OCI-M1 (cell line): ENCODE data around the gene ATP6V1E1.
"Not testable (repeated sequence)": the region's sequence is repeated elsewhere in the genome, so short reads cannot be mapped to it uniquely, and the experiment has no call there.

ENCODE experiments used
- DNase-seq: peaks from one replicate; lab custom pipeline; 2025; lab: John Stamatoyannopoulos, UW

The ATP6V1E1 gene

DNA sequence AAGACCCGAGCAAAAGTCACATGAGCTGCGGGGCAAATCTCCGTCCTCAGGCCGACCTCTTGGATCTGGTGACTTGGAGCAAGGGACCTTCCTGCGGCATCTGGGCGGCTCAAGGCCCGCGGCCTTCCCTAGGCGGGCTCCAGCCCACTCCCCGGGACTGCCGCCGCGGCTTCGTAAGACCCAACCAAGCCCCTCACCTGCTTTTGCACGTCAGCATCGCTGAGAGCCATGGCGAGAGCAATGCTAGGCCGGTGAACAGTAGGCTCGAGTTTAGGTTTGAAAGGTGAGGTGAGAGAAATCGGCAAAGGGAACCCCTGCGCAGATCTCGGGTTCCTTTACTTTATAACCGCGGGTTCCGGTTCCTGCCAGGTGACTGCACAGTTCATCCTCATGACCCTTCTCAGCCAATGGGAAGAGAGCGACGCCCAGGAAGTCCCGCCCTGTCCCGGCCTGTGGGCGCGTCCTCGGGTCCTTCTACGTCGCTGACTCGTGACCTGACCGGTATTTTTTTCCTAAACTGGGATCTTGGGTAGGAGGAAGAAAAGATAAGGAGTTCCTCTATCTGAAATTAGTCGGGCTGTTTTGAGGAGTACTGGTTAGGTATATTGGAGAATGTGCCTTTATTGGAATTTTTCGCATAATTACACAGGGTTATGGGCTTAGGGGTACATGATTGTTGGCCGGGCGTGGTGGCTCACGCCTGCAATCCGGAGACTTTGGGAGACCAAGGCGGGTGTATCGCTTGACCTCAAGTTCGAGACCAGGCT, at the start of gene ATP6V1E1:
Gene ATP6V1E1, minus strand, starts transcription at position 344 of the 767 bp plus-strand sequence. Its CDS starts 114 bp downstream, at position 230.
- peak; percentile 99 for DNase-seq

- DNase-seq: peak; percentile 40
These were observed 47.0 kb upstream of the ATP6V1E1 start for GRCh38 chr22:17675584-17675983.

DNA sequence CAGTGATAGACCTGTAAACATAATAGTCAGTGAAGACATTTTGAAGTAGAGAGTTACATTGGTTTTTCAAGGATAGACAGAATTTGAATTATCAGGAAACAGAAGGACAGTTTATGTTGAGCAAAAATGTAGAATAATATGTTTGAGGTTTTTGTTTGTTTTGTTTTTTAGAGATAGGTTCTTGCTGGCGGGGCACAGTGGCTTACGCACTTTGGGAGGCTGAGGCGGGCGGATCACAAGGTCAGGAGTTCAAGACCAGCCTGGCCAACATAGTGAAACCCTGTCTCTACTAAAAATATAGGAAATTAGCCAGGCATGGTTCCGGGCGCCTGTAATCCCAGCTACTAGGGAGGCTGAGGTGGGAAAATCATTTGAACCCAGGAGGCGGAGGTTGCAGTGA, 45.6 kb upstream of the ATP6V1E1 start:
- no peak for DNase-seq

GRCh38 chr22:17672417-17672991, 44.0 kb upstream of the ATP6V1E1 start:
- peak; percentile 76 for DNase-seq

DNA sequence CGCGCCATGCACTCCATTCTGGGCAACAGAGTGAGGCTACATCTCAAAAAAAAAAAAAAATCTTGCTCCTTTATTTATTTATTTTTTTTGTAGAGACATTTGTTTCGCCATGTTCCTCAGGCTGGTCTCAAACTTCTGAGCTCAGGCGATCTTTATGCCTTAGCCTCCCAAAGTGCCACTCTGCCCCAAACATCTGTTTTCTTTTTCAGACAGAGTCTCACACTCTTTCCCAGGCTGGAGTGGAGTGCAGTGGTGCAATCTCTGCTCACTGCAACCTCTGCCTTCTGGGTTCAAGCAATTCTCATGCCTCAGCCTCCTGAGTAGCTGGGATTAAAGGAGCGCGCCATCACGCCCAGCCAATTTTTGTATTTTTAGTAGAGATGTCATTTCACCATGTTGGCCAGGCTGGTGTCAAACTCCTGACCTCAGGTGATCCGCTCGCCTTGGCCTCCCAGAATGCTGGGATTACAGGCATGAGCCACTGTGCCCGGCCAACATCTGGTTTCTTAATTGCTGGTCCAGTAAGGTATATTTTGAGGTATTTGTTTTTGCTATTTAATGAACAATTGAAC, 43.1 kb upstream of the ATP6V1E1 start:
- DNase-seq: not testable (repeated sequence)

DNA sequence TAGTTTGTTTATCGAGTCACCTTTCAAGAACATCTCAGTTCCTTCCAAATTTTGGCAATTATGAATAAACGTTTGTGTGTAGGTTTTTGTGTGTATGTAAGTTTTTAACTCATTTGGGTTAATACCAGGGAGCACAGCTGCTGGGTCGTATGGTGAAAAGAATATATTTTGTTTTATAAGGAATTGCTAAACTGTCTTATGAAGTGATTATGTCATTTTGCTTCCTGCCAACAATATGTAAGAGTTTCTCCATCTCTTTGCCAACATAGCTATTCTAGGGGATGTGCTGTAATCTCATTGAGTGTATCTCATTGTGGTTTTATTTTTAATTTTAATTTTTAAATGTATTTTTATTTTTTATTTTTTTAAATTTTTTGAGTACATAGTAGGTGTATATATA, 37.3 kb upstream of the ATP6V1E1 start:
- no peak for DNase-seq

DNA sequence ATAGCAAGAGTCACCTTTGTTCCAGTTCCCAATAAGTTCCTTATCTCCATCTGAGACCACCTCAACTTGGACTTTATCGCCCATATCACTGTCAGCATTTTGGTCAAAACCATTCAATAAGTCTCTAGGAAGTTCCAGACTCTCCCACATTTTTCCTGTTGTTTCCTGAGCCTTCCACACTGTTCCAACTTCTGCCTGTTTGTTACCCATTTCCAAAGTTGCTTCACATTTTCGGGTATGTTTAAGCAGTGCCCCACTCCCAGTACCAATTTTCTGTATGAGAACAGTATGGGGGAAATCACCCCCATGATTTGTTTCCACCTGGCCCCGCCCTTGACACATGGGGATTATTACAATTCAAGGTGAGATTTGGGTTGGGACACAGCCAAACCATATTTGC, 36.7 kb upstream of the ATP6V1E1 start:
- no peak for DNase-seq

GRCh38 chr22:17664414-17665055, 36.0 kb upstream of the ATP6V1E1 start:
- DNase-seq: no peak

DNA sequence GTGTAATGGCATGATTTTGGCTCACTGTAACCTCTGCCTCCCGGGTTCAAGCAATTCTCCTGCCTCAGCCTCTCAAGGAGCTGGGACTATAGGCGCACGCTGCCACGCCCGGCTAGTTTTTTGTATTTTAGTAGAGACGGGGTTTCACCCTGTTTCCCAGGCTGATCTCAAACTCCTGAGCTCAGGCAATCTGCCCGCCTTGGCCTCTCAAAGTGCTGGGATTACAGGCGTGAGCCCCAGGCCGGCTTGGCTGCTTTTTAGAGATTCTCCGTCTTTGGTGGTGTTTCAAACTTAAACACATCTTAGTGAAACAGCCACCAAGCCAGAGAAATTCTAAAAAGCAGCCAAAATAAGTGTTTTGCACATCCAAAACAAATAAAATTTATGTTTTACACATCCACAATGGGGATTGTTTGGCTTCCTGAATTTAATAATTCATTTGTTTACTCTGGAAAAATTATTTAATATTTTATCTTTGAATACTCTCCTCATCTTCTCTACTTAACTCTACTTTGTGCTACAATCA, 28.4 kb upstream of the ATP6V1E1 start:
- DNase-seq: no peak

DNA sequence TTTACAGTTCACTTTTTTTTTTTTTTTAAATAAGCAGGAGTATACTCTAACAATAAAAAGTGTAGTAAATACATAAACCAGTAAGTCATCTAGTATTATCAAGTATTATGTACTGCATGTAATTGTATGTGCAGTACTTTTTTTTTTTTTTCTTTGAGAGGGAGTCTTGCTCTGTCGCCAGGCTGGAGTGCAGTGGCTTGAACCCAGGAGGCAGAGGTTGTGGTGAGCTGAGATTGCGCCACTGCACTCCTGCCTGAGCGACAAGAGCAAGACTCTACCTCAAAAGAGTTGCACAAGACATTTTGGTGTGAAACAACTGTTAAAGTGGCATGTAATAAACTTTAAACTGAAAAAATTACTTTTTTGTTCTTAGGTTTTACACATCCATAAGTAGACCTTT, 26.7 kb upstream of the ATP6V1E1 start:
- no peak for DNase-seq

DNA sequence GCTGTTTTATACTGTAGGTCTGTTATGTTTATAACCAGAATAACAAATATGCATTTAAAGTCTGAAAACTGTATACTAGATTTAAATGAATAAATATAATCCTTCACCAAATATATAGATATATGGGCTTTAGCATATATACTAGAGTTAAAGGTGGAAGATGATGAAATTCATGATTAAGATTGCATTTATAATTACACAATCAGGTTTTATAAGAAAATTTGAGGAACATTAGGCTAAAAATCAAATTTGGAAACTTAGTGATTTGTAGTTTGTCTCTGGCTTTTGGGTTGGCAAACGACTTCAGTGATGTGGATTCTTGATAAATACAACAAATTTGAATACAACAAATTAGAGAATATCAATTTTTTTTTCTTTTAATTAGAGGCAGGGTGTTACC, 20.0 kb upstream of the ATP6V1E1 start:
- DNase-seq: peak; percentile 62

DNA sequence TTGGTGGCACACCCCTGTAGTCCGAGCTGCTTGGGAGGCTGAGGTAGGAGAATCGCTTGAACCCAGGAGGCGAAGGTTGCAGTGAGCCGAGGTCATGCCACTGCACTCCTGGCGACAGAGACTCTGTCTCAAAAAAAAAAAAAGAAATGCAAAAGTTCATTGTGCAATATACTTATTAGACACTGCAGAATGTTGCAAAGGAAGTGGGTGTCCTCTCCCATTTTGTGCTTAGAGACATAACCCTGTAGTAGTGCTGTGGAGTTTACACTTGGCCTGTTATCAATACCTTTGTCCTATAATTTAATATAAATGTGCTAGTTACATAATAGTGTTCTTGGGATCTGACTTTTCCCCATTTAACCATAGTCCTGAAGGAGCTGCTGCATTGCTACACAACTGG, 19.4 kb upstream of the ATP6V1E1 start:
- DNase-seq: peak; percentile 26

- no peak for DNase-seq
These were observed 18.9 kb upstream of the ATP6V1E1 start for GRCh38 chr22:17647452-17647851.

GRCh38 chr22:17642357-17642756, 13.8 kb upstream of the ATP6V1E1 start:
- not testable (repeated sequence) for DNase-seq

GRCh38 chr22:17641269-17641668, 12.7 kb upstream of the ATP6V1E1 start:
- DNase-seq: no peak

- peak; percentile 70 for DNase-seq
These were observed 10.7 kb upstream of the ATP6V1E1 start for GRCh38 chr22:17639247-17639741.

DNA sequence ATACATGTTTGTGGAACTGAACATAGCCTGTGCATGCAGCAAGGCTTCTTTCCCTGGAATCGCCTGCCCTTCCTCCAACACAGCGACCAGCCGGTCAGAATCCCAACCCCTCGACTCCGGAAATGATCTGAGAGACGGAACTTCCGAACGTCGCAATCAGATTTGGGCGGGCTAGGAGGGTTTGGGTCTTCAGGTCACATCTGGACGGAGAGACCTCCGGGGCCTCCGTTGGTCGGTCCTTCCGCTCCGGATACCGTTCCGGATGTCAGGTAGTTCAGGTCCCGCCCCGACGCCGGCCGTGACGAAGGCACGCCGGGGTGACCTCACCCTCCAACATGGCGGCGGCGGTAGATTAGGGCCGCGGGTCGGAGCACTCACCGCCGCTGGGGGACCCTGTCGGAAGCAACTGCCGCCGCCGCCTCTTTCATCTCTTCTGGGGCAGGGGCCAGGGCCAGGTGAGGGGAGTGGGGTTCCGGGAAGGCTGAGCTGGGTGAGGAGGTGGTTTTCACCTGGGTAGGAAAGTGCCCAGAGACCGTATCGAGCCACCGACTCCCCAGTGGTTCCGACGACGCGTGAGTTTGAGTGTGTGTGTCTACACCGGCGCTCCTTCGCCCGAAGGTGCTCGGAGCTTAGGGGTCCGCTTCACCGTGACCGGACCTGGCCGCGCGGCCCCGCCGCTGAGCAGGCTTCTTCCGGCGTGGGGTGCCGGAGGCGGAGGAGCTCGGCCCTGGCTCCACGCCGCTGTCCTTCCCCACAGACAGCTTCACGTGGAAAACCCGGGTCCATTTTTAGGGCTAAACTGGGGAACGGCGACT, 10.1 kb upstream of the ATP6V1E1 start, which contains the start of gene BCL2L13:
Gene BCL2L13, plus strand, starts transcription at position 326 of the 815 bp plus-strand sequence. CDS start 16,955 bp downstream, outside the sequence.
- peak; percentile 98 for DNase-seq

DNA sequence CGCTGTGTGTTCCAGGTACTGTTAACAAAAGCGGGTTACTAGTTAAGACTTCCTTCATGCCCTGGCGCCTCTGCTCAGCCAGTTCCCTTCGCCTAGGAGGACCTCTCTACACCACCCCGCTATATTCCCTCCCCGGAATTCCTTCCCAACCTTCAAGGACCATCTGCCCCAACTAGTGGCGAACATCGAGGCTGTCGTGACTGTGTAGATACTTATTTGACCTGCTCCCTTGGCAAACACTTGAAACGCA, 9.6 kb upstream of the ATP6V1E1 start:
- no peak for DNase-seq

DNA sequence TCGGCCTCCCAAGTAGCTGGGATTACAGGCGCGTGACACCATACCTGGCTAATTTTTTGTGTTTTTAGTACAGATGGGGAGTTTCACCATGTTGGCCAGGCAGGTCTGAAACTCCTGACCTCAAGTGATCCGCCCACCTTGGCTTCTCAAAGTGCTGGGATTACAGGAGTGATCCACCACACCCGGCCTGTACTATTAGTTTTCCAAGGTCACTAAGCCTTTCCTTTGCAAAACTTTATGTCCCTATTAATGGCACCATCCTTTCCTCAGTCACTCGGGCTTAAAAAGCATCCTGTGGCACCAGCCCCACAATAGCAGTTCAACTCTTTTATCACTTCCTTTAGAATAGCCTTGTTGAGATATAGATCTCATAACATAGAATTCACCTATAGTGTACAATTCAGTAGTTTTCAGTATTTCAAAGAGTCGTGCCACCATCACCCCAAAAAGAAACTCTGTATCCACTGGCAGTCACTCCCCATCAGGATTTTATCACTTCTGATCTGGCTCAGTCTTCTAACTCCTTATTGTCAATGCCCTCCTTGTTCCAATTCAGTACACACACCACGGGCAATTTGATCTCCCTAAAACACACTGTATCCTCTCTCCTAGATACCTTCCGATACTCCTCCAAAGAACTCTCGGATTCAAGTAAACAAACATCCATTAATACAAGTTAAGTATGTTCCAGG, 9.1 kb upstream of the ATP6V1E1 start:
- DNase-seq: no peak

GRCh38 chr22:17636850-17637249, 8.3 kb upstream of the ATP6V1E1 start:
- DNase-seq: not testable (repeated sequence)

DNA sequence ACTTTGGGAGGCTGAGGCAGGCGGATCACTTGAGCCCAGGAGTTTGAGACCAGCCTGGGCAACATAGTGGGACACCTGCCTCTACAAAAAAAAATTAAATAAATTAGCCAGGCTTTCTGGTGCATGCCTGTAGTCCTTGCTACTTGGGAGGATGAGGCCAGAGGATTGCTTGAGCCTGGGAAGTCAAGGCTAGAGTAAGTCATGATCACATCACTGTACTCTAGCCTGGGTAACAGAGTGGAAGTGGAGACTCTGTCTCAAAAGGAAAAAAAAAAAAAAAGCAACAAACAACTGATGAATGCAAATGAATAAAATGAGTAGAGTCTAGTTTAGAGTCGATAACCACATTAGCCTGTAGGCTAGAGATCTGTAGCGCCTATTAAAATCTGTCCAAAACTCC, 6.1 kb upstream of the ATP6V1E1 start:
- DNase-seq: no peak
